Loucy (cell line): ENCODE measurements around the gene RGS5.
"Not testable (repeated sequence)": the region's sequence is repeated elsewhere in the genome, so short reads cannot be mapped to it uniquely, and the experiment has no call there.

Source experiments
- H2AFZ ChIP-seq: fragments of 200-600 bp; sonication (generic); 2 replicates; pipeline ENCODE4 v1.6.0; 2016; ENCODE audit warnings: antibody characterized with exemption, mild to moderate bottlenecking, low read length, moderate library complexity
- H3F3A ChIP-seq: fragments of 200-600 bp; 2 replicates; pipeline ENCODE4 v1.6.0; 2016; ENCODE audit warnings: antibody characterized with exemption, low read depth, mild to moderate bottlenecking
- H3K27me3 ChIP-seq: fragments of 200-600 bp; sonication (generic); 2 replicates; pipeline ENCODE4 v1.6.1; 2014; ENCODE audit warnings: low read length, mild to moderate bottlenecking; ENCODE audit not compliant: insufficient read depth, poor library complexity, severe bottlenecking
- H3K36me3 ChIP-seq: fragments of 200-600 bp; sonication (generic); 2 replicates; pipeline ENCODE4 v1.6.1; 2016; ENCODE audit warnings: low read length; ENCODE audit not compliant: insufficient read depth
- H3K4me1 ChIP-seq: fragments of 200-600 bp; sonication (generic); 2 replicates; pipeline ENCODE4 v1.5.1; 2014; ENCODE audit warnings: low read length, mild to moderate bottlenecking; ENCODE audit not compliant: insufficient read depth, poor library complexity, severe bottlenecking
- H3K4me2 ChIP-seq: fragments of 200-600 bp; sonication (generic); 2 replicates; pipeline ENCODE4 v1.6.0; 2014; ENCODE audit warnings: antibody characterized with exemption, low read length, low read depth, mild to moderate bottlenecking; ENCODE audit not compliant: poor library complexity, severe bottlenecking
- H3K4me3 ChIP-seq: fragments of 200-600 bp; sonication (generic); 2 replicates; pipeline ENCODE4 v1.5.1; 2014; ENCODE audit warnings: low read length, mild to moderate bottlenecking, mixed read lengths; ENCODE audit not compliant: poor library complexity, severe bottlenecking
- H3K79me2 ChIP-seq: fragments of 200-600 bp; sonication (generic); 2 replicates; pipeline ENCODE4 v1.6.1; 2014; ENCODE audit warnings: low read length; ENCODE audit not compliant: insufficient read depth
- H3K9ac ChIP-seq: fragments of 200-600 bp; sonication (generic); 2 replicates; pipeline ENCODE4 v1.6.0; 2014; ENCODE audit warnings: mild to moderate bottlenecking, low read depth, low read length, moderate library complexity; ENCODE audit not compliant: poor library complexity, severe bottlenecking
- H3K9me2 ChIP-seq: fragments of 200-600 bp; sonication (generic); replicated peaks from 2 replicates; pipeline ENCODE4 v1.6.1; 2016; ENCODE audit warnings: low read depth, low read length, mixed read lengths
- H3K9me3 ChIP-seq: fragments of 200-600 bp; sonication (generic); 2 replicates; pipeline ENCODE4 v1.6.1; 2014; ENCODE audit warnings: mild to moderate bottlenecking, antibody characterized with exemption, low read length, low read depth; ENCODE audit not compliant: insufficient read depth
- H4K20me1 ChIP-seq: fragments of 200-600 bp; sonication (generic); 2 replicates; pipeline ENCODE4 v1.6.0; 2014; ENCODE audit warnings: antibody characterized with exemption, low read length, mild to moderate bottlenecking; ENCODE audit not compliant: insufficient read depth, poor library complexity, severe bottlenecking
- CTCF ChIP-seq: fragments of 200-600 bp; sonication (generic); conservative IDR thresholded peaks from 2 replicates; pipeline ENCODE4 v1.5.1; 2014; ENCODE audit warnings: mild to moderate bottlenecking, antibody characterized with exemption, low read length
- EZH2phosphoT487 ChIP-seq: fragments of 200-600 bp; IDR thresholded peaks from 2 replicates; pipeline ENCODE4 v1.6.1; 2018; ENCODE audit warnings: antibody characterized with exemption, mild to moderate bottlenecking, moderate library complexity, borderline replicate concordance

RGS5 gene

DNA sequence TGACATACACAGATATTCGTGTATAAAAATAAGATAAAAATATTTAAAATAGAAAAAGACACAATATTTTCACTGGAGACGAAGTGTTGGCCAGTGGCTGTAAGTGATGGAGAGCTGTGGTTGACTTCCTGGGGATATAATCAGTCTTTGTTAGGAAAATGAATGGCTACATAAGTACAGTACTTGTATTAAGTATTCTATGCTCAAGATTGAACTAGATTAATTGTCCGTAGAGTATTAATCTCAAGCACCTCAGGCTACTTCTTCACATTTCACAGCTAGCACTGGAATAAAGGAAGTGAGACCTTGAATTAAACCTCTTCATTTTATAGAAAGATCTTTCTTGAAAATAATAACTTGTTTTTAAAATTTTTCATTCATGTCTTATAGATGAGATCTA, 39.0 kb upstream of the RGS5 start:
- H3K79me2 ChIP-seq = no peaks in the 10 kb centered on the region
- H3K4me3 ChIP-seq = no peak overlapping the region
- no peak overlapping the region for H2AFZ ChIP-seq
- no peaks in the 10 kb centered on the region for H3K9me3 ChIP-seq
- no peak overlapping the region for H3K9ac ChIP-seq
- no peaks in the 10 kb centered on the region for H3K4me1 ChIP-seq
- no peaks in the 10 kb centered on the region for H3F3A ChIP-seq
- TF ChIP-seq CTCF (no peak), EZH2phosphoT487 (no peak)
- no peaks in the 10 kb centered on the region for H3K36me3 ChIP-seq
- H3K27me3 ChIP-seq = no peaks in the 10 kb centered on the region
- no peaks in the 10 kb centered on the region for H4K20me1 ChIP-seq
- H3K9me2 ChIP-seq = no peaks in the 10 kb centered on the region
- H3K4me2 ChIP-seq = no peak overlapping the region

DNA sequence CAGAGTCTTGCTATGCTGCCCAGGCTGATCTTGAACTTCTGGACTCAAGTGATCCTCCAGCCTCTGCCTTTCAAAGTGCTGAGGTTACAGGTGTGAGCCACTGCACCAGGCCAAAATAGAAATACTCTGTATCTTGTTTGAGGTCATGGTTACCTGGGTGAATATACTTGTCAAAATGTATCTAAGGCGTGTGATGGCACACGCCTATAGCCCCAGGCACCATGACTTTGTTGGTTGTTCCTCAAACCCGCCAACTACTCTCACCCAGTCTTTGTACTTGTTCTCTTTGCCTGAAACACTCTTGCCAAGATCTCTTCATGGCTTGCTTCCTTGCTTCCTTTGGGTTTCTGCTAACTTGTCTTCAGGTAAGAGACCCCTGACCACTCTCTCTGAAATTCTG, 38.0 kb upstream of the RGS5 start:
- Histone ChIP-seq H3K27me3 (no peaks in the 10 kb centered on the region), H3F3A (no peaks in the 10 kb centered on the region), H3K9me2 (no peaks in the 10 kb centered on the region), H2AFZ (no peak overlapping the region), H3K79me2 (no peaks in the 10 kb centered on the region), H3K4me1 (no peaks in the 10 kb centered on the region), H3K4me2 (no peak overlapping the region), H3K9ac (no peak overlapping the region), H3K9me3 (no peaks in the 10 kb centered on the region), H4K20me1 (no peaks in the 10 kb centered on the region), H3K36me3 (no peaks in the 10 kb centered on the region), H3K4me3 (no peak overlapping the region)
- TF ChIP-seq EZH2phosphoT487 = no peak
- TF ChIP-seq CTCF = no peak

GRCh38 chr1:163233643-163234042, 30.9 kb upstream of the RGS5 start:
- H2AFZ ChIP-seq, H3K9me3 ChIP-seq, H3K36me3 ChIP-seq, H3K4me2 ChIP-seq, H3F3A ChIP-seq, H3K9me2 ChIP-seq, H4K20me1 ChIP-seq, H3K4me1 ChIP-seq, H3K9ac ChIP-seq, H3K4me3 ChIP-seq, H3K27me3 ChIP-seq, H3K79me2 ChIP-seq: not testable (repeated sequence)

DNA sequence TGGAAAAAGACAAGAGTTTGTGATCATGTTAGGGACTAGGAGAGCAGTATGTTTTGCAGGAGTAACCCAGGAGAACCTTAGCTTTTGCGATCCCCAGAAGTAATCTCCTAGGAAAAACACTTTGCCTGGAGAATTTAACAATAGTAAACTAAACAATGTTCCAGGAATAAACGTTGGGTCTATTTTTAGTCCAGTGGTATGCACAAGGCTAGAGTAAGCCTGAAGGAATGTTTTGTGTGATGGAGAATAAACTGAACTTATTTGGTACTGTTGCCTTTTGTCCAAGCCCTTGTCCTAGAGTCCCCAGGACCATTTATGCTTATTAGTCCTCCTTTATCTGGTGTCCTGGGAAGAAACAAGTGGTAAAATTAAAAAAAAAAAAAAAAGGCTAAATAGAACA, 28.7 kb upstream of the RGS5 start:
- Histone ChIP-seq H3K36me3 (no peaks in the 10 kb centered on the region), H3K27me3 (no peaks in the 10 kb centered on the region), H3K9me3 (no peaks in the 10 kb centered on the region), H3K9me2 (no peaks in the 10 kb centered on the region), H2AFZ (no peak overlapping the region), H4K20me1 (no peaks in the 10 kb centered on the region), H3K9ac (no peak overlapping the region), H3K4me3 (no peak overlapping the region), H3K4me2 (no peak overlapping the region), H3F3A (no peaks in the 10 kb centered on the region), H3K4me1 (no peaks in the 10 kb centered on the region), H3K79me2 (no peaks in the 10 kb centered on the region)
- no peak for TF ChIP-seq EZH2phosphoT487
- no peak for TF ChIP-seq CTCF
